Endothelial cell of umbilical vein (primary cell): ENCODE measurements around the gene ATAT1.

Source experiments
- POLR2A ChIP-seq: IDR thresholded peaks from 2 replicates; pipeline ENCODE4 v1.6.1; 2012; ENCODE audit warnings: low read depth, mild to moderate bottlenecking, control low read depth, low read length
- TF ChIP-seq, protein P1 (sequence below), 2 donors: IDR thresholded peaks; 1 replicate in 1 of 2; 2 replicates in 1 of 2; pipeline ENCODE4 v1.5.1; 2011; ENCODE audit warnings: low read length in 2 of 2, mild to moderate bottlenecking in 2 of 2, moderate library complexity in 2 of 2, control low read depth in 1 of 2, inconsistent platforms in 1 of 2, low read depth in 1 of 2; ENCODE audit not compliant: insufficient read depth in 1 of 2; ENCODE audit errors: extremely low read depth in 1 of 2

DNA sequence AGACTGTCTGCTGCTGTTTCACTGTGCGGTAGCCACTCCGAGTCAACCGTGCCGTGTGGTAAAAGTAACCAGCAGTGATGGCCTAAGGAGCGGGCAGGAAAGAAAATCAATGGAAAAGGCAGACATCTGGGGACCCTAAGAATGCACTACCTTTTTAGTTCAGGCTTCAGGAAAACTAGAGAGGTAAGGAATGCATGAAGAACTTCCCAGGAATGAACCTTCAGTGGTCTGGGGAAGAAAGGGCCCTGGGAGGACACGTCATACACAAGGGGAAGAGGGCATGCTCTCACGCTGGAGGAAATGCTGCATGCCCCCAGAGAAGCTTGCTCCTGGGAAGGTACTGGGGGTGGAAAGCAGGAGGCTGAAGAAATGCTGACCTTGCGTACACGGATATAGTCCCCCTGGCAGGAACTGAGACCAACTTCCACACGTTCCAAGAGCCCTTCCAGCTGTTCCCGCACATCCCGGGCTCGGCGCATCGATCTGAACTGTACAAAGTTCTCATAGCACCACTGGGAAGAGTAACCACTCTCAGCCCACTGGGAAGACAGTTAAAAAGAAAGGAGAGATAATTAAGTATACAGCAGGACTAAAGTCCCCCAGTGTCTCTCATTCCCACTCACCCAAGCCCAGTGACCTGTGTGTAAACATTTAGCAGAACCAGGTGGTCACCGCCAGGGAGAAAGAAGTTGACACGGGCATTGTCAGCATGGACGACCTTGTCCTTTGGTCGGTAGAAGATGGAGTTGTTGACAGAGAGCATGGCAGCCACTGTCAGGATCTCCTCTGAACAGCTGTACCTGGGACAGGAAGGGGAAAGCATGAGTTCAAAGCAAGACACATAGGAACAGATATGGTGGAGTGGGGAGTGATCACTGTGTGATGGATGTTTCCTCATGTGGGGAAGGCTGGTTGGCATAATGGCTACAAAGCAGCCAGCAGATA is 28.4 kb downstream of the ATAT1 start:
- no peak for TF ChIP-seq POLR2A
- TF ChIP-seq, protein P1, sequence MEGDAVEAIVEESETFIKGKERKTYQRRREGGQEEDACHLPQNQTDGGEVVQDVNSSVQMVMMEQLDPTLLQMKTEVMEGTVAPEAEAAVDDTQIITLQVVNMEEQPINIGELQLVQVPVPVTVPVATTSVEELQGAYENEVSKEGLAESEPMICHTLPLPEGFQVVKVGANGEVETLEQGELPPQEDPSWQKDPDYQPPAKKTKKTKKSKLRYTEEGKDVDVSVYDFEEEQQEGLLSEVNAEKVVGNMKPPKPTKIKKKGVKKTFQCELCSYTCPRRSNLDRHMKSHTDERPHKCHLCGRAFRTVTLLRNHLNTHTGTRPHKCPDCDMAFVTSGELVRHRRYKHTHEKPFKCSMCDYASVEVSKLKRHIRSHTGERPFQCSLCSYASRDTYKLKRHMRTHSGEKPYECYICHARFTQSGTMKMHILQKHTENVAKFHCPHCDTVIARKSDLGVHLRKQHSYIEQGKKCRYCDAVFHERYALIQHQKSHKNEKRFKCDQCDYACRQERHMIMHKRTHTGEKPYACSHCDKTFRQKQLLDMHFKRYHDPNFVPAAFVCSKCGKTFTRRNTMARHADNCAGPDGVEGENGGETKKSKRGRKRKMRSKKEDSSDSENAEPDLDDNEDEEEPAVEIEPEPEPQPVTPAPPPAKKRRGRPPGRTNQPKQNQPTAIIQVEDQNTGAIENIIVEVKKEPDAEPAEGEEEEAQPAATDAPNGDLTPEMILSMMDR (IDR thresholded peaks at IDR 0.05; ENCODE audit: extremely low read depth in 1 of 2, insufficient read depth in 1 of 2, low read depth in 1 of 2, low read length in 2 of 2) = no peak
